T-helper 22 cell (primary cell): Measurements from ENCODE around the gene SPI1.

Experiments
- DNase-seq: peaks from one replicate; pipeline ENCODE4 v3.0.0-alpha.2; 2020; ENCODE audit warnings: low read depth

Gene SPI1

DNA sequence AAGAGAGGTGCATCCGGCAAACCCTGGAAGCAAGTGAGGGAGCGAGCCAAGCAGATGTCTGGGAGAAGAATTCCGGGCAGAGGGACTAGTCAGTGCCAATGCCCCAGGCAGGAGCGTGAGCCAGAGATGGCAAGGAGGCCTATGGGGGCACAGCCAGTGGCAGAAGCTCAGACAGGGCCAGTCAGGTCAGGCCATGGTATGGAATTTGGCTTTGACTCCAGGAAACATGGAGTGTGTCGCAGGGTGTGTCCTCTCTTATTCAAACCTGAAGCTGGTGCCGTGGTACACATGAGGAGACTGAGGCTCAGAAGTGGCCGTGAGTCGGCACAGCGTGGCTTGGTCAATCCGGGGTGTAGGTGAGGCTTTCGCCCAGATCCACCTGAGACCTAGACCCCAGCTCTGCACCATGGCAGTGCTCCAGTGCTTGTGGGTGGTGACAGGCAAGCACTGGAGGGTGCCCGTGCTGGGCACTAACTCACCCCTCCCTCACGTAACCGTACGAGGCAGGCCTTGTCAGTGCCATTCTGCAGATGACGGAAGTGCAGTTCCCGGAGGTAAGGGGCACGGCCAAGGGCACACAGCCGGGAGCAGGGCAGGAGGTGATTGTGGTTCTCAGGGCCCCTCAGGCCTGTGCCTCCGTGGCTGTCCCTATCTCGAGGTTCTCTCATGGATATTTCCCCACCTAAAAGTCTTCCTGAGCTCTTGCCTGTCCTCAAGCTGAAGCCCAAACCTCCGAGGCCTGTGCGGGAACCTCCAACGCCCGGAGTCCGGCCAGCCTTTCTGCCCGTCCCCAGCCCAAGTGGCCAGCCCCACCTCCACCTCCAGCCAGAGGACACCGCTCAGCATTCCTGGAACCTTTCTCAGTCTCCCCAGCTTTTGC is 10.6 kb upstream of the SPI1 start:
- no peak for DNase-seq

DNA sequence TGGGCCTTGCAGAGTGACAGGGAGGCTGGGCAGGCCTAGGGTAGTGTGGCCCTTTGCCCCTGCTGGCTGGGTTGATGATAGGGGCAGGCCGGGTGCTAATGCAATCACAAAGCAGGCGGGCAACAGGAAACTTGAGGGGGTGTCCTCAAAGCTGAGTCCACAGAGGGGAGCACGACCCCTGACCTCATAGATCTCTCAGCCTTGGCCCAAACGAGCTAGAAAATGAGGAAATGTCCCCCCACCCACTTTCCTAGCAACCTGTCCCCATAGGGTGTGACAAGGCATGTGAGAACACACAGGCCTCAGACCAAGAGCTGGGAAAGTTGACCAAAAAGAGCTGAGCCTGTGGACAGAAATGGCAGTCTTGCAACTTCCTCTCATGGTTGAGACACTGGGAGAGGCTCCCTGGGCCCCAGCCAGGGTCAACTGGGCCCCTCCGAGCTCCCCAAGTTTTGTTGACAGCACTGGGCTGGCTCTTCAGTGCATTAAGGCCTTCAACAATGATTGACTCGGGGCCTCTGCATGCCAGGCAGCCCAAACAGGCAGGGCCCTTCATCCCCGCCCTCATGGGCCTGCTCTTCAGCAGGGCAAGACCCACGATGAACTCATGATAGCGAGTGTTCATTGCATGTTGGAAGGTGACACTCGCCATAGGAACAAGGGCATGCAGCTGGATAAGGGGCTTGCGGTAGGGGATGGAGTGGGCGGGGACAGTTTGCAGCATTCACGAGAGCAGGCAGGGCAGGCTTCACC is 9.8 kb upstream of the SPI1 start:
- DNase-seq, result no peak

DNA sequence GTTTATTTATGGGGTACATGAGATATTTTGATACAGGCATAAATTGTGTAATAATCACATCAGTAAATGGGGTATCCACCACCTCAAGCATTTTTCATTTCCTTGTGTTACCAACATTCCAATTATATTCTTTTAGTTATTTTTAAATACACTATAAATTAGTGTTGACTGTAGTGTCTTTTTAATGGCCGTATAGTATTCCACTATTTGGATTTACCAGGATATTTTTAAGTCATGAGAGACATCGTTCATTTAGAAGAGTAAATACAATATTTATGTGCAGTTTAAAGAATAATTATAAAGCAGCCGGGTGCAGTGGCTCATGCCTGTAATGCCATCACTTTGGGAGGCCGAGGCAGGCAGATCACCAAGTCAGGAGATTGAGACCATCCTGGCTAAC is 6.2 kb upstream of the SPI1 start:
- no peak for DNase-seq

DNA sequence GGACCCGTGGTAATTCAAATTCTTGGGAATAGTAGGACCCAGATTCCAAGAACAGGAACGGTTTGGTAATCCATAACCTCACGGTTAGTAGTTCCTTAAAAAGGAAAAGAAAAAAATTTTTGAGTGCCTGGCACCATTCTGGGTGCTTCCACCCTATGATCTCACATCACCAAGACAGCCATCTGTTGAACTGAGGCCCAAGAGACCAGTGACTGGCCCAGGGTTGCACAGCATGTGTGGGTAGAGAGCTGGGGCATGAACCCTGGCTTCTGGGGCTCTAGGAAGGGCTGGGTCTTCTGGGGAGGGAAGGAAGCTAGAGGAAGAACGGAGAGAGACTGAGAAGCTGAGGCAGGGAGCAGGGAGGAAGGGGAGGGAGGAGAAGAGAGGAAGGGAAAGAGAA is 4.7 kb upstream of the SPI1 start:
- no peak for DNase-seq

DNA sequence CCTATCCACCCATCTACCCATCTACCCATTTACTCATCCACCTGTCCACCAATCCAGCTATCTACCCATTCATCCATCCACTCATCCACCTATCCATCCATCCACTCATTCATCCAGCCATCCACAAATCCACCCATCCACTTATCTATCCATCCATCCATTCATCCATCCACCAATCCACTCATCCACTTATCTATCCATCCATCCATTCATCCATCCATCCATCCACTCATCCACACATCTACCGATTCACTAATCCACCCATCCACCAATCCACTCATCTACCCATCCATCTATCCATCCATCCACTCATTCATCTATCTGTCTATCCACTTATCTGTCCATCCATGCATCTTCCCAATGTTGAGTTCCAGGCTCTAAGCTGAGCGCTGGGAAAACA is 1.7 kb upstream of the SPI1 start:
- DNase-seq, result no peak

DNA sequence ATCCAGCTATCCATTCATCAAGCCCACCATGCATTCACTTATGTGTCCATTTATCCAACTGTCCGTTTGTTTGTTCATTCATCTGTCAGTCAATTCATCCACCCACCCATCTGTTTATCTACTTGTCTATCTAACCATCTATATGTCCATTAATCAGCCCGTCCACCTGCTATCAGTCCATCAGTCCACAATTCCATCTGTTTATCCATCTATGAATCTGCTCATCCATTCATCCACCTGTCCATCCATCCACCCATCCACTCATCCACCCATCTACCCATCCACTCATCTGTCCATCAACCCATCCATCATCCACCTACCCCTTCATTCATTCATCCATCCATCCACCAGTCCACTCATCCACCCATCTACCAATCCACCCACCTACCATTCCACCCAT is 970 bp upstream of the SPI1 start:
- DNase-seq, result no peak

DNA sequence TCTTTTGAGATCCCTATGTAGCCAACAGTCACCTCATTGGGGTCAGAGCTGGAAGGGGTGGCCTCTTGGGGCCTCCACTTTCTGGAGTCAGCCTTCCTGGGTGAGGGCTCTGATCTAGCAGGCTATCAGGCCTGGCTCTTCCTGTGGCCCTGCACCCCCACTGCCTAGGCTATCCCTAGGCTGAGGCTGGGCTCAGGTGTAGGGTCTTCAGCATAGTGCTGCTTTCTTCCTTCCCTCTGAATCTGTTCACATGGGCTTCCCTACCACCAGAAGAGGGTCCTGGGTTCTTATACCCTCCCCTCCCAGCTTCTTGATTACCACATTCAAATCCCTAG is 456 bp upstream of the SPI1 start:
- no peak for DNase-seq

DNA sequence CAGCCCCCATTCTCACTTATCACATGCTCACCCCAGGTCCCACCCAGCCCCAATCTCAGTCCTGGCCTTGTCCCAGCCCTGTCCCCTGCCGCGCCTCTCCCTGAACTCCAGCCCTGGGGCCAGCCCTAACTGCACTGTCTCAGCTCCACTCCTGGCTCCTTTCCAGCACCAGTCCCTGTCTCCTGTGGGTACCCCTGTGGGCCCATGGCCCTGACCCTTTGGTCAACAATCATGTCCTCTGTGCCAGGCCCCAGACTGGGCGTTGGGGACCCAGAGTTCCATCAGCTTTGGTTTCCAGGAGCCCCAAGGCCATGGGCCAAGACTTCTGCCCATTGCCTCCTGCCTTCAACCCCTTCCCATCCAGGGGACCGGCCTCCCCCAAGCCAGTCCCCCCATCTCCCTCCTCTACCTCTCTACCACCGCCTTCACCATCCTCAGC is 757 bp downstream of the SPI1 start:
- DNase-seq, result no peak

DNA sequence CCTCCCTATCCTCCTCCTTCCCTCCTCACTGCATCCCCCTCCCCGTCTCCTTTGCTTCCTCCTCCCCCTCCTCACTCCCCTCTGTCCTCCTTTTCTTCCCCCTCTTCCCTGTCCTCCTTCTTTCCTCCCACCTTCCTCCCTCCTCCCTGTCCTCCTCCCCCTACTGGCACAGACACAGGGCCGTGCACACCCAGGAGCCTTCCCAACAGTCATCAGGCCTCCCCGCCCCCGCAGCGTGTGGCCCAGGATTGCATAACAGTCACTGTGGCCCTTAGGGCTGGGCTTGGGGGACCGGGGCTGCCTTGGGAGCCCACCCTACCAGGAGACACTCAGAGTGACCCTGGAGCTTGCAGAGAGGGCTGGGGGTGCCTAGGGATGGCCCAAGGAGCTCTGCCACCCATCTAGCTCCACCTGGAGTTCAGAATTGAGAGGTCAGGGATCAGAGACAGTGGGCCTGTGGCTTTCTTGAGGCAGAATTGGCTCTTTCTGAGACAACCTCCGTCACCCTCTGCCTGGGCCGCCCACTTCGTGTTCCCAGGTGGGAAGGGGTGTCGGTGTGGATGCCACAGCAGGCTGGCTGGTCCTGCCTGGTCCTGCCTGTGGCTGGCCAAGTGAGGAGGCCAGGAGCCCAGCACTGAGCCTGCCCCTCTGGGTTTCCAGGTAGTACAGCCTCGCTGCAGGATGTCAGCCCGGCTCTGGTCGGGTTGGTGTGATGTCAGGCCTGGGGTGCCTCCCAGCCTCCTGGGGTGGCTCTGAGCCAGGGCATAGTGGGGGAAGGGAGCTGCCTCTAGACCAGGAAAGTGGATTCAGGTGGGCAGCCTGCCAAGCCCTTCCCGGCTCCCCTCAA is 1.6 kb downstream of the SPI1 start:
- DNase-seq, result no peak

DNA sequence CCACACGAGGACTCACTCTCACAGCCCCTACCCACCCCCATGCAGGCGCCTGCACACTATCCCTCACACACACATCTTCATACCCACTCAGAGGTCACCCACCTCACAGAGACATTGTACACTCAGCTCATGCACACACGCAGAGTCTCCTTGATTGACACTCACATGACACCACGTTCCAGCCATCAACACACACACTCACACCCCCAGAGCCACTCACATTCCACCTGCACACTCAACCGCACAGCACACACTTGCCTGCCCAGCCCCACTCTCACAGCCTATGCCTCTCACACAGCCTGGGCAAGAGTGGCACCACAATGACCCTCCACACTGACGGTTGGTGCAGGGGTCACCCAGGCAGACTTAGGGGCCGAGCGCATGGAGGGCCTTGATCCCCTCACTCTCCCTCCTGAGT is 2.2 kb downstream of the SPI1 start:
- DNase-seq, result no peak

DNA sequence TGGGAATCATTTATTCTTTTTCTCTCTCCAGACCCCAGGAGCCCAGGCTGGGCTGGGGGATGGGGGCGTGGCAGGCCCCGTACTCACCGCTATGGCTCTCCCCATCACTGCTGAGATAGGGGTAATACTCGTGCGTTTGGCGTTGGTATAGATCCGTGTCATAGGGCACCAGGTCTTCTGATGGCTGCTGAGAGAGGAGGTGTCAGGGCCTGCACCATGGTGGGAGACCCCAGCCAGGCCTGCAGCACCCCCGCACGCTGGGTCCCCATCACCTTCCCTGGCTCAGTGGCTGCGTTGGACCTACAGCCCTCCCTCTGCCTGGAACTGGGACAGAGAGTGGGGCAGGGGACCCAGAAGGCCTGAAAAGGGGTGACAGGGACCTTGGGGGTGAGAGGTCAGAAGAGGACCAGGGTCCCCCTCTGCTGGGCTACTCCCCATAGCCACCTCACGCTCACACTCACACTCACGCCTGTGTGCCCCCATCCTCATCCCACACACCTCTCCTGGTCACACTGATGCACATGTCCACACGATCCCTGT is 2.7 kb downstream of the SPI1 start:
- no peak for DNase-seq

DNA sequence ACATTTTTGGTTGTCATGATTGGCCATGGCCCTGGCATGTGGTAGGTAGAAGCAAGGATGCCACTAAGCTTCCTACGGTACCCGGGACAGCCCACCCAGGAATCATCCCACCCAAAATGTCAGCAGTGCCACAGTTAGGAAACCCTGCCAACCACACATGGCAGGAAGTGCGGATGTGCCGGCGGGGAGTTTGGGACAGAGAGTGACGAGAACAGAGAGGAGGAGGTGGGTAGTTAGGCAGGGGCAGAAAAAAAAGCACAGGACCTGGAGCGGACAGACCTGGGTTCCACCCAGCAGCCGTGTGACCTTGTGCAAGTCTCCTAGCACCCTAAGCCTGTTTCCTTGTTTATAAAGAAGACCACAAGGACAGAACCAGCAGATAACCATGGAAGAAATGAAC is 3.3 kb downstream of the SPI1 start:
- no peak for DNase-seq

DNA sequence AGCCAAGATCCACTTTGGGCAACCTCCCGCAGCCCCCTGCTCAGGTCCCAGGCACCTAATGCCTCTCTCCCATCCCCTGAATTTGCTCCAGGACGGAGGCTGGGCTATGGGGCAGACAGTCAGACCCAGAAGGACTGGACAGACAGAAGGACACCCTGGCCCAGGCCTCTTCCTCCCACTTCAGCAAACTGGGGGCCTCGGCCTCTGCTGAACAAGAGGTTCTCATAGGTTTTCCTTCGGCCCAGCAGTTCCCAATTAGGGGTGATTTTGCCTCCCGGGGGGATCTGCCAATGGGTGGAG is 3.7 kb downstream of the SPI1 start:
- DNase-seq, result no peak

DNA sequence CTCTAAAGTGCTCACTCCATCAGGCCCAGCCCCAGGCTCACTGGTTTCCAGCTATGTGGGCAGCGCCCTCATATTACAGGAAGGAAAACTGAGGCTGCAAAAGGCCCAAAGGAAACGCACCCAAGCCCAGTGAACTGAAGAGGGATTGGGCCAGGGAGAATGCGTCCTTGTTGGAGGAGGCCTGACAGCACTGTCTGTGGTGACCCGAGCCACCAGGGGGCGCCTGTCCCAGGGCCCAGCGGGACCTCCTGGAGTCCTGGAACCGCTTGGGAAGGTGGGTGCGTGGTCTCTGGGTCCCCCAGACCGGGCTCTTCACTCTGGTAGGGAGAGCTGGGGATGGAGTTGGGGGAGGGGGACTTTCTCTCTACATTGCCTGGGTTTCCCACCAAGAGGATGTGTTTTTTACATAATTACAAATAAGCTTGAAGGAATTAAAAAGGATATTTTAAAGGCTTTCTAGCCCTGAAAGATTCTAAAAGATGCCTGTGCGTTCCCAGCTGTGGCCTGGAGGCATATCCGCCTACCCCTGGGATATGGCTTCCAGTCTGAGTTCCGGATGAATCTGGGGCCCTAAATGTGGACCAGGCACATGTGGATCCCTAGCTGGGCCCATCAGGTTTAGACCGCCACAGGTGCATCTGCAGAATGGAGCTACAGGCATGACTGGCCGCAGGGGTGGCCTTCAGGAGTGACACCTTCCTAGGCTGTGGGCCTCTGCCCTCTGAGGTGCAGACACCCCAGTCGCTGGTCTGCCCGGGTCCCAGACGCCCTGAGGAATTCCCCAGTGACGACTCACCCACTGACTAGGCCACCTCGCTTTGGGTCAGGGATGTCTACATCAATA is 4.2 kb downstream of the SPI1 start:
- DNase-seq, result peak; percentile 63

DNA sequence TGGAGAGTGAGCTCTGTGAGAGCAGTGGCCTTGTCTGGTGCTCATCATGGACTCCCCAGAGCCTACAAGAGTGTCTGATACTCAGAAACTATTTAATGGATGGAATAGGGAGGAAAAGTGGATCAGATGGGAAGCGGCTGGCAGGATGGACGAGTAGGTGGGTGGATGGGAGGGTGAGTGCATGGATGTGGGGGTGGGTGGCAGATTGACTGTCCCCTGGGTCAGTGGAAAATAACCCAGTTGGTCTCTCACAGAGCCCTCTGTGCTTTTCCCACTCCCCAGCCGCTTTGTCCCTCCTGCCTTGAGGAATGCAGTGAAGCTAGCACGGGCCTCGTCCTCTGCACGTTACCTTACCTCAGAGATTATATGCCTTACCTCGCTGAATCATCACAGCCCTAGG is 5.9 kb downstream of the SPI1 start:
- DNase-seq, result no peak

DNA sequence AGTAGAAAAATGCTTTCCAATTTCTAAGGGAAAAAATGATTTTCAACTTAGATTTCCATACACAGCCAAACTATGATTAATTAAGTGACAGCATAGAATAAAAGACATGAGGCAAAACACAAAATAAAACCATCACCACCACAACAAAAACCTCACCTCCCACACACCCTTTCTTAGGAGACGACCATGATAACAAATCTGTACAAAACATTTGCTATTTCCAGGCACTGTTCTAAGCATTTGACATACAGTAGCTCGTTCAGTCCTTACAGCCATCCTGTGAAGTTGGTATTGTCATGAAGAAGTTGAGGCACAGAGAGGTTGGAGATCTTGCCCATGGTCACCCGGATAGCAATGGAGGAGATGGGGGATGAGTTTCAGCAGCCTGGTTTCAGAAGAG is 8.7 kb downstream of the SPI1 start:
- no peak for DNase-seq

DNA sequence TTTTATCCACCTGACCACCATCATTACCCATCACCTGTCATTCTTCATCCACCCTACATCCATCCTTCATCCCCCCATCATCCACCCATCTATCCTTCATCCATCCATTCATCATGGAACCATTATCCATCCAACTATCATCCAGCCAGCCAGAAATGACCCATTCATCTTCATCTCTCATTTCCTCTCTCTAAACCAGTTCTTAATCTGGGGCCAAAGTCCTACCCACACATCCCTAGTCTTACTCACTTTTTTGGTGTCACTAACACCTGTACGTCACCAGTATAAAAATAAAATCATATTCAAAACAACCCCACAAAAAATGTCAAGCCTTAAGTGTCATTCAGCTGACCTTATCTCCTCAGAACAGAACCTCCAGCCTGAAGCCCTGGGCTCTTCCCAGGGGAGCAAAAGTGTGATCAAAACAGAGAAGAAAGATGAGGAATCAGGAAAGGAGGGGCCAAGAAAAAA is 12.3 kb downstream of the SPI1 start:
- no peak for DNase-seq

DNA sequence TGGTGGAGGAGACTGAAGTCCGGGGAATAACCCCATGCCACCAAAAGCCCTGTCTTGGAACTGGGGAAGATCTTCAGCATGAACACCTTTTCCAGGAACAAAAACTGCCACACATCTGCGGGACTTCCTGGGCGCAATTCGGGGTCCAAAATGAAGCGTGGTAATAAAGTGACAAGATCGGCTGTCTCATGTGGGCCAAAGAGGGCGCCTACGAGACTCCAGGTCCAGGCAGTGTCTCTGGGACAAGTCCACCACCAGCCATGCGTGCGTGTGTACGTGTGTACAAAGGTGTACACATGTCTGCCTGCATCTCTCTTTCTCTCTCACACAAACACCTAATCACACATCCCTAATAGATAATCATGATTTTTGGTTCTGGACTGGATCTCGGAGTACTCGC is 16.9 kb downstream of the SPI1 start:
- no peak for DNase-seq

DNA sequence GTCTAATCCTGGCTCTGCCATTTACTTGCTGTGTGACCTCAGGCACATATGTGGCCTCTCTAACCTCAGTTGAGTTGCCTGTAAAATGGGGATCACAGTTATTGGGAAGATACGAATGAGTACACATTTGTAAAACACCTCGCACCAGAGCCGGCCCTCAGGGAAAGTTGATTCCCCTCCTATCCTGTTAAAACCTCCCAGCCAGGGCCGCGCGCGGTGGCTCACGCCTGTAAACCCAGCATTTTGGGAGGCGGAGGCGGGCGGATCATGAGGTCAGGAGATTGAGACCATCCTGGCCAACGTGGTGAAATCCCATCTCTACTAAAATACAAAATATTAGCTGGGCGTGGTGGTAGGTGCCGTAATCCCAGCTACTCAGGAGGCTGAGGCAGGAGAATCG is 18.0 kb downstream of the SPI1 start:
- no peak for DNase-seq

DNA sequence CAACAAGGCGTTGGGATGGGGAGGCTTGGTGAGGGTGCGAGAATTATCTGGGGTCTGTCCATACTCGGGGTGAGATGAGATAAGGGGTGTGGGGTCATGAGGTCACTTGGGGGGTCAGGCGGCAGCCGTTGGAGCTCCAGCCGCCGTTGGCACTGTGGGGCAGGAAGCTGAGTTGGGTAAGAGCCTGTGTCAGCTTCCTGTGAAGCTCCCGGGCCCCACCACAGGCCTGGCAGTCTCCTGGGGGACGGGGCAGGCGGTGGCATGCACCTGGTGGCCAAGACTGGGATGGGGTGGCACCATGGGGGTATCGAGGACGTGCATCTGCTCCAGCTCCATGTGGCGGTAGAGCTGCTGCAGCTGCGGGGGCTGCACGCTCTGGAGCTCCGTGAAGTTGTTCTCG is 18.8 kb downstream of the SPI1 start:
- DNase-seq, result no peak

DNA sequence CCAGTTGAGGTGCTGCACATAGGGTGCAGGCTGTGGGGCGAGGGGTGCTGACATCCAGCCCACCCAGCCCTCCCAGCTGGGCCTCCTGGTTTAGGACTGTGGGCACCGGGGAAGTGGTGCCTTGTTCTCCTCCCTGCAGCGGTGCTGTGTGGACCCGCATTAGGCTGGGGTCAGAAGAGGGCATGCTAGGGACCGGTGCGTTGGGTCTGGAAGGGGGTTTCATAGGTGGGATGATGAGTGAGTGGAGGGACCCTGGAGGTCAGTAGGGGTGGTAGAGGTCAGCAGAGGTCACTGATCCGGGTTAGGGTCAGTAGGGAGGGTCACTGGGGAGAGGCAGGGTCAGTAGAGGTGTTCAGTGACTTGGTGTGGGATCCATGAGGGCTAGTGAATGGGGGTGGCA is 19.2 kb downstream of the SPI1 start:
- no peak for DNase-seq

DNA sequence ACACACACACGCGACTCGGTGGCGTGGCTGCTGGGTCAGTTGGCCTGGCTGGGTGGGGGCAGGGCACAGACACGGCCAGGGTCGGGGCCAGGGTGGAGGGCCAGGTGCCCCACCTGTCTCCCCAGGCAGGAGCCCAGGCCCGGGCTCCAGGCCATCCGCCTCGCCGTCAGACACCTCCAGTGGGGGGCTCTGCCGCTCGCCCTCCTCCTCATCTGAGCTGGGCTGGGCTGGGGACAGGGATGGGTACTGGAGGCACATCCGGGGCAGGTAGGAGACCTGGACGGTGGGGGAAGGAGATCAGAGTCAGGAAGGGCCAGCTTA is 19.7 kb downstream of the SPI1 start:
- DNase-seq, result no peak
